HG03175 (cell line): ENCODE measurements around the gene COIL.

Experiments
- ATAC-seq: cut with Tn5 transposase; IDR thresholded peaks from one replicate; pipeline ENCODE4 v1.9.1; 2021; ENCODE audit warnings: mild to moderate bottlenecking, moderate library complexity; ENCODE audit not compliant: unreplicated experiment

COIL gene

GRCh38 chr17:56936697-56937322 lies 24.0 kb downstream of the COIL start:
- ATAC-seq, result no peak

- no peak for ATAC-seq
These were observed 25.4 kb downstream of the COIL start for GRCh38 chr17:56935461-56935860.

- no peak for ATAC-seq
These were observed 26.6 kb downstream of the COIL start for GRCh38 chr17:56934280-56934679.

- no peak for ATAC-seq
These were observed 27.0 kb downstream of the COIL start for GRCh38 chr17:56933868-56934267.

- ATAC-seq, result no peak
These were observed 27.6 kb downstream of the COIL start for GRCh38 chr17:56933151-56933745.

- ATAC-seq, result no peak
These were observed 30.0 kb downstream of the COIL start for GRCh38 chr17:56930739-56931337.

- ATAC-seq, result no peak
These were observed 31.4 kb downstream of the COIL start for GRCh38 chr17:56929362-56929969.

GRCh38 chr17:56928586-56928985 lies 32.3 kb downstream of the COIL start:
- no peak for ATAC-seq

GRCh38 chr17:56926704-56927103 lies 34.1 kb downstream of the COIL start:
- ATAC-seq, result no peak

GRCh38 chr17:56926270-56926669 lies 34.6 kb downstream of the COIL start:
- no peak for ATAC-seq

GRCh38 chr17:56925088-56925487 lies 35.8 kb downstream of the COIL start:
- no peak for ATAC-seq

- no peak for ATAC-seq
These were observed 41.1 kb downstream of the COIL start for GRCh38 chr17:56919717-56920116.

- no peak for ATAC-seq
These were observed 41.9 kb downstream of the COIL start for GRCh38 chr17:56918916-56919315.

- no peak for ATAC-seq
These were observed 43.1 kb downstream of the COIL start for GRCh38 chr17:56917559-56918296.

- ATAC-seq, result no peak
These were observed 46.1 kb downstream of the COIL start for GRCh38 chr17:56914581-56915273.

- ATAC-seq, result peak; percentile 75
These were observed 46.8 kb downstream of the COIL start, which contains the start of gene TRIM25 for GRCh38 chr17:56913867-56914580. Gene TRIM25, minus strand, starts transcription at chr17:56914049. Its CDS starts 61 bp downstream, at chr17:56913988.

GRCh38 chr17:56913353-56913866 lies 47.4 kb downstream of the COIL start:
- ATAC-seq, result peak; percentile 48

- ATAC-seq, result no peak
These were observed 47.9 kb downstream of the COIL start for GRCh38 chr17:56913000-56913311.

- ATAC-seq, result no peak
These were observed 48.5 kb downstream of the COIL start for GRCh38 chr17:56912105-56912999.
